Panc1 (cell line): Measurements from ENCODE around the gene WDR7.

Experiments
- REST ChIP-seq, 2 experiments: IDR thresholded peaks; 2 replicates each; pipeline ENCODE4 v1.6.1; 2011 to 2012; ENCODE audit warnings: low read depth in 2 of 2, control low read depth in 1 of 2, low read length in 1 of 2, mild to moderate bottlenecking in 1 of 2, moderate library complexity in 1 of 2; ENCODE audit not compliant: insufficient read depth in 1 of 2
- TF ChIP-seq, protein P1 (sequence below): fragments of 450-650 bp; IDR thresholded peaks from 2 replicates; pipeline ENCODE4 v1.5.1; 2017; ENCODE audit warnings: mild to moderate bottlenecking

GRCh38 chr18:56953428-56954198 is 302.5 kb downstream of the WDR7 start:
- TF ChIP-seq, protein P1, sequence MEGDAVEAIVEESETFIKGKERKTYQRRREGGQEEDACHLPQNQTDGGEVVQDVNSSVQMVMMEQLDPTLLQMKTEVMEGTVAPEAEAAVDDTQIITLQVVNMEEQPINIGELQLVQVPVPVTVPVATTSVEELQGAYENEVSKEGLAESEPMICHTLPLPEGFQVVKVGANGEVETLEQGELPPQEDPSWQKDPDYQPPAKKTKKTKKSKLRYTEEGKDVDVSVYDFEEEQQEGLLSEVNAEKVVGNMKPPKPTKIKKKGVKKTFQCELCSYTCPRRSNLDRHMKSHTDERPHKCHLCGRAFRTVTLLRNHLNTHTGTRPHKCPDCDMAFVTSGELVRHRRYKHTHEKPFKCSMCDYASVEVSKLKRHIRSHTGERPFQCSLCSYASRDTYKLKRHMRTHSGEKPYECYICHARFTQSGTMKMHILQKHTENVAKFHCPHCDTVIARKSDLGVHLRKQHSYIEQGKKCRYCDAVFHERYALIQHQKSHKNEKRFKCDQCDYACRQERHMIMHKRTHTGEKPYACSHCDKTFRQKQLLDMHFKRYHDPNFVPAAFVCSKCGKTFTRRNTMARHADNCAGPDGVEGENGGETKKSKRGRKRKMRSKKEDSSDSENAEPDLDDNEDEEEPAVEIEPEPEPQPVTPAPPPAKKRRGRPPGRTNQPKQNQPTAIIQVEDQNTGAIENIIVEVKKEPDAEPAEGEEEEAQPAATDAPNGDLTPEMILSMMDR, result no peak
- TF ChIP-seq REST (IDR thresholded peaks at IDR 0.05; ENCODE audit: insufficient read depth in 1 of 2, low read depth in 2 of 2, low read length in 1 of 2), result no peak
